Fibroblast of the aortic adventitia (primary cell): ENCODE results near the gene IGSF22. TPM values are rescaled to one million over a fixed set of nuclear protein-coding genes. Genes with fewer than 3 reads are reported as not detected.
"Not testable (repeated sequence)": the region's sequence is repeated elsewhere in the genome, so short reads cannot be mapped to it uniquely, and the experiment has no call there.

ENCODE experiments used
- DNase-seq: peaks from one replicate; pipeline ENCODE4 v3.0.0-alpha.2; 2010; ENCODE audit warnings: low read depth
- H3K4me3 ChIP-seq: 2 replicates; pipeline ENCODE4 v1.5.1; 2011; ENCODE audit warnings: low read depth, mild to moderate bottlenecking, control low read depth, low read length, moderate library complexity
- total RNA-seq: library from RNA; depleted of rRNA; stranded (reverse); fragments of >200 nt; gene quantifications from 2 replicates; pipeline ENCODE4 v1.2.3, GENCODE V29; 2012; ENCODE audit warnings: low replicate concordance
- TF ChIP-seq, protein P1 (sequence below): IDR thresholded peaks from 2 replicates; pipeline ENCODE4 v1.5.1; 2011; ENCODE audit warnings: mild to moderate bottlenecking, low read length, control low read depth, inconsistent platforms; ENCODE audit not compliant: insufficient read depth

IGSF22 gene
- total RNA-seq, 1 donor = not detected

DNA sequence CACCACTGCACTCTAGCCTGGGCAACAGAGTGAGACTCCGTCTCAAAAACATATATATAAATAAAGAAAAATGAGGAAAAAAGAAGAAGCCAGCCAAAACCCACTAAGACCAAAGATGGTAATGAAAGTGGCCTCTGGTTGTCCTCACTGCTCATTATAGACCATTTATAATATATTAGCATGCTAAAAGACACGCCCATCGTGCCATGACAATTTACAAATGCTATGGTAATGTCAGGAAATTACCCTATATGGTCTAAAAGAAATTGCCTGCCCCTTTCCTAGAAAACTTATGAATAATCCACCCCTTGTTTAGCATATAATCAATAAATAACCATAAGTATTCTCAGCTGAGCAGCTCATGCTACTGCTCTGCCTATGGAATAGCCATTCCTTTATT lies 43.5 kb downstream of the IGSF22 start:
- no peak for DNase-seq
- H3K4me3 ChIP-seq = no peak overlapping the region
- TF ChIP-seq, protein P1, sequence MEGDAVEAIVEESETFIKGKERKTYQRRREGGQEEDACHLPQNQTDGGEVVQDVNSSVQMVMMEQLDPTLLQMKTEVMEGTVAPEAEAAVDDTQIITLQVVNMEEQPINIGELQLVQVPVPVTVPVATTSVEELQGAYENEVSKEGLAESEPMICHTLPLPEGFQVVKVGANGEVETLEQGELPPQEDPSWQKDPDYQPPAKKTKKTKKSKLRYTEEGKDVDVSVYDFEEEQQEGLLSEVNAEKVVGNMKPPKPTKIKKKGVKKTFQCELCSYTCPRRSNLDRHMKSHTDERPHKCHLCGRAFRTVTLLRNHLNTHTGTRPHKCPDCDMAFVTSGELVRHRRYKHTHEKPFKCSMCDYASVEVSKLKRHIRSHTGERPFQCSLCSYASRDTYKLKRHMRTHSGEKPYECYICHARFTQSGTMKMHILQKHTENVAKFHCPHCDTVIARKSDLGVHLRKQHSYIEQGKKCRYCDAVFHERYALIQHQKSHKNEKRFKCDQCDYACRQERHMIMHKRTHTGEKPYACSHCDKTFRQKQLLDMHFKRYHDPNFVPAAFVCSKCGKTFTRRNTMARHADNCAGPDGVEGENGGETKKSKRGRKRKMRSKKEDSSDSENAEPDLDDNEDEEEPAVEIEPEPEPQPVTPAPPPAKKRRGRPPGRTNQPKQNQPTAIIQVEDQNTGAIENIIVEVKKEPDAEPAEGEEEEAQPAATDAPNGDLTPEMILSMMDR = no peak

DNA sequence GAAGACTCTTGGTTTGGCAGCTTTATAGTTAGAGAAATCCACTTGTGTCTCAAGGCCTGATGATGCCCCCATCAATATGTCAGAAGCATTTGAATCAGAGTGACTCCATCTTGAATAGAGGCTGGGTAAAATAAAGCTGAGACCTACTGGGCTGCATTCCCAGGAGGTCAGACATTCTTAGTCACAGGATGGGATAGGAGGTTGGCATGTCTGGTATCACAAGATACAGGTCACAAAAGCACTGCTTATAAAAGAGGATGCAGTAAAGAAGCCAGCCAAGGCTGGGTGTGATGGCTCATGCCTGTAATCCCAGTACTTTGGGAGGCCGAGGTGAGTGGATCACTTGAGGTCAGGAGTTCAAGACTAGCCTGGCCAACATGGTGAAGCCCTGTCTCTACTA lies 44.0 kb downstream of the IGSF22 start:
- H3K4me3 ChIP-seq, DNase-seq: not testable (repeated sequence)

DNA sequence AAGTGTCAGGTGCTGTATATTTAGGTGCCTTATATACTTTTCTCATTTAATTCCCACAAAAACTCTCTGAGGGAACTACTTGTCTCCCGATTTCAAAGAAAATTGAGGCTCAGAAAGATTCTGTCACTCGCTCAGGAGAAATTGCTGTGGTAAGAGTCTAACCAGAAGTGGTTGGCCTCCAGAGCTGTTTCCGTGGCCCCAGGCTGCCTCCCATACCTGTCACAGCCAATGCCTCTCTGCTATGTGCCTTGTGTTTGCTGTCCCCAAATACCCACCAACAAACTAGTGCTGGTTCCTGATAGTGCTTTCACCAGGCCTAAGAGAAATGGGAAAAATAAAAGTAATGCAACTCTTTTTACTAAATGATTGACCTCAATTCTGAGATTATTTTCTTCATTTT lies 48.4 kb downstream of the IGSF22 start:
- DNase-seq = no peak
- H3K4me3 ChIP-seq = no peak overlapping the region
- TF ChIP-seq, protein P1 = no peak

DNA sequence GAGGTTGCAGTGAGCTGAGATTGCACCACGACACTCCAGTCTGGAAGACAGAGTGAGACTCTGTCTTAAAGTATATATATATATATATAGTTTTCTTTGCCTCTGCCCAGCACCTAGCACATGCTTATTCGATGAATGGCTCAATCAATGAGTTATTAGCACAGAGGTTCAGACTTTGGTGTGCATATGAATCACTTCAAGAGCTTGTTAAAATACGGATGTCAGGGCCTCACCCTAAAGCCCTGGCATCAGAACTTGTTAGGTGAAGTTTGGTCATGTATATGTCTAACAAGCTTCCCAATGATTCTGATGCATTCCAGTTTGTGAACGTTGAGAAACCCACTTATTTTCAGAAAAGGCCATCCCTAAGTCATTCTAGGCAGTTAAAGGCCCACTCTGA lies 49.2 kb downstream of the IGSF22 start:
- TF ChIP-seq, protein P1 = no peak
- H3K4me3 ChIP-seq = no peak overlapping the region
- no peak for DNase-seq

DNA sequence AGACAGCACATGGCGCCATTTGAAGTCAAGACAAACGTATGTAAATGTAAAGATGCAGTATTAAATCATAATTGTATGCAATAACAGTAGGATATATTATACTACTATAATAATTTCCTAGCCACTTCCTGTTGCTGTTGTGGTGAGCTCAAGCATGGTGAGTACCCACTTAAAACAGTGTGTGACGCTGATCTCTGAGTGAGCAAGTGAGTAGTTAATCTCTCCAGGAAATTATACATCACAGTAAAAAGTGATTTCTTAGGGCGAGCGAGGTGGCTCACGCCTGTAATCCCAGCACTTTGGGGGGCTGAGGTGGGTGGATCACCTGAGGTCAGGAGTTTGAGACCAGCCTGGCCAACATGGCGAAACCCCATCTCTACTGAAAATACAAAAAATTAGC lies 53.8 kb downstream of the IGSF22 start:
- not testable (repeated sequence) for DNase-seq, H3K4me3 ChIP-seq

DNA sequence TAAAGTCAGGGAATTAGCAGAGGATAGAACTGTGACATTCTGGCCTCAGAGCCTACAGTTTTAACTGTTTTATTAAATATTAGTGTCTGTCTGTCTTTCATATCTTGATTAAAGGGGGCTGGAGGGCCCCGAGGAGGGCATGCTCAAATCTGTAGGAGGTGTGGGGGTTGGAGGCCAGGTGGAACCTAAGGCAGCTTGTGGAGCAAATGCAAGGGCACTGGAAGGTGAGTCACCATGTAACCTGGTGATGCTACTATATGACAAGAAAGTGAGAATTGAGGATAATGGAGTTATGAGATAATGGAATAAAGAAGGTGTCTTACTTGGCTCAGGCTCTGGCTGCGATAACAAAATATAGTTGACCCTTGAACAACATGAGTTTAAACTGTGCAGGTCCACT lies 54.7 kb downstream of the IGSF22 start:
- no peak for DNase-seq
- TF ChIP-seq, protein P1 = no peak
- H3K4me3 ChIP-seq = no peak overlapping the region

DNA sequence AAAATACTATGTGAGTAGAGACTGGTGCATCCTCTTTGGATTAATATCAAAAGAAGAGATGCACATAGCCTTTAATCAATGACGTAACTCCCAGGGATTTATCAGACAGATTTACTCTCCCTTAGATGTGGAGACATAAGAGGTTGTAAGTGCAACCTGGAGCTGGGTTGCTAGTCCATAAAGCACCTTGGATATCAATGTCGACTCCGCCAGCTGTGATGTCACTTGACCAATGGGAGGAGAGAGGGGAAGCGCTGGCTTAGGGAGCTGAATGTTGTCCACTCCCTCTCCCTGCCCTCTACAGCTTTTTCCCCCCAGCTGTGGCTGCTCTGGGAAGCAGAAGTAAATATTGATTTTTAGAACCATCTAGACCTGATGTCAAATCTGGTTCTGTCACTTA lies 56.3 kb downstream of the IGSF22 start:
- TF ChIP-seq, protein P1 = no peak
- no peak for DNase-seq
- H3K4me3 ChIP-seq = no peak overlapping the region

DNA sequence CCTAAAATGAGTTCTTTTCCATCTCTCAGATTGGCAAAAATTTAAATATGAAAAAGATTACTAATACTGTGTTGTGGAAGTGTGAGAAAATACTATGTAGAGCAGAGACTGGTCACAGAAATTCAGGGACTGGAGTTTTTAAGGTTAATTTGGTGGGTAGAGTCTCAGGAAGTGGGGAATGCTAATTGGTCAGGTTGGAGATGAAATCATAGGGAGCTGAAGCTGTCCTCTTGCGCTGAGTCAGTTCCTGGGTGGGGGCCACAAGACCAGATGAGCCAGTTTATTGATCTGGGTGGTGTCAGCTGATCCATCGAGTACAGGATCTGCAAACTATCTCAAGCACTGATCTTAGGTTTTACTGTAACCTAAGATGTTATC lies 56.8 kb downstream of the IGSF22 start:
- DNase-seq = no peak
- TF ChIP-seq, protein P1 = no peak
- no peak overlapping the region for H3K4me3 ChIP-seq
